ENCODE measurements around the gene KCNAB1. TPM values are rescaled to one million over a fixed set of nuclear protein-coding genes. Genes with fewer than 3 reads are reported as not detected.

The KCNAB1 gene
- total RNA-seq, 1 donor from 2014 or later, result 0.79 TPM

DNA sequence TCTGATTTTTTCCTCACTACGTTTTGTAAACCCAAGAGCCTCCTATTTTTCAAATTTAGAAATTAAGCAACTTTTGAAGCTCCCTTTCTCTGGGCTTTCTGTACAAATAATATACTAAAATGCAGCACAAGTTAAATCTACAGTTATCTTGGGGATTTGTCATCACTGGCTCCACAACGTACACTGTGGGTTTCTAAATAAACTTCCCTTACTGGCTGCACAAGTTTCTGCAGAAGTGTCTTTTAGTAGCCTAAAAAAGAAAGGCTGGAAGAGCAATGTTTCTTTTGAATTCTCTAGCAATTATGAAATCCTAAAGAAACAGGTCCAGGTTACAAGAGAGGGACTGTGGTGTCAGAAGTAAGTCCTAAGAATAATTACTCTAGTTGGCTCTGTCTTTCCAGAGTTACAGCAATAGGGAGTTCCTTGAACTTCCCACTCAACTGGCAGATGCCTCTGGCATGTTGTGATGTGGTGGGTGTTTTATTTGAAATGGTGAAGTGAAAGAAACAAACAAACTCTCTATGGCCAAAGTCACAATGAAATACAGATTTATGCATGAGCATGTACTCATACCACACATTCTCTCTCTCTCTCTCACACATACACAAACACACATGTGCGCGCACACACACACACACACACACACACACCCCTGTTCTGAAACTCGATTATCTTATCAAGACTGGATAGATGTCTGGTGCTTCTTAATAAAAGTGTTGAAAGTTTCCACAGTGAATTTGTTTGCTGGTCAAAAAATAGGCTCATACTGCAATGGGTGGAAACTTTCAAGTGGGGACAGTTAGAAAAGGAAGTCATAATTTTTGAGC lies 236.4 kb downstream of the KCNAB1 start:
- TF ChIP-seq, protein P1, sequence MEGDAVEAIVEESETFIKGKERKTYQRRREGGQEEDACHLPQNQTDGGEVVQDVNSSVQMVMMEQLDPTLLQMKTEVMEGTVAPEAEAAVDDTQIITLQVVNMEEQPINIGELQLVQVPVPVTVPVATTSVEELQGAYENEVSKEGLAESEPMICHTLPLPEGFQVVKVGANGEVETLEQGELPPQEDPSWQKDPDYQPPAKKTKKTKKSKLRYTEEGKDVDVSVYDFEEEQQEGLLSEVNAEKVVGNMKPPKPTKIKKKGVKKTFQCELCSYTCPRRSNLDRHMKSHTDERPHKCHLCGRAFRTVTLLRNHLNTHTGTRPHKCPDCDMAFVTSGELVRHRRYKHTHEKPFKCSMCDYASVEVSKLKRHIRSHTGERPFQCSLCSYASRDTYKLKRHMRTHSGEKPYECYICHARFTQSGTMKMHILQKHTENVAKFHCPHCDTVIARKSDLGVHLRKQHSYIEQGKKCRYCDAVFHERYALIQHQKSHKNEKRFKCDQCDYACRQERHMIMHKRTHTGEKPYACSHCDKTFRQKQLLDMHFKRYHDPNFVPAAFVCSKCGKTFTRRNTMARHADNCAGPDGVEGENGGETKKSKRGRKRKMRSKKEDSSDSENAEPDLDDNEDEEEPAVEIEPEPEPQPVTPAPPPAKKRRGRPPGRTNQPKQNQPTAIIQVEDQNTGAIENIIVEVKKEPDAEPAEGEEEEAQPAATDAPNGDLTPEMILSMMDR (conservative IDR thresholded peaks at IDR 0.05), result no peak
- no peak overlapping the region for H3K4me3 Mint-ChIP-seq
- no peak for DNase-seq (ENCODE audit: low read depth, low spot score)
- no peaks in the 10 kb centered on the region for H3K27me3 Mint-ChIP-seq (ENCODE audit: low read depth)
- no peaks in the 10 kb centered on the region for H3K9me3 Mint-ChIP-seq
- H3K4me1 Mint-ChIP-seq, result no peaks in the 10 kb centered on the region
- H3K36me3 Mint-ChIP-seq (ENCODE audit: low read depth), result no peaks in the 10 kb centered on the region
- no peak overlapping the region for H3K27ac Mint-ChIP-seq (ENCODE audit: unreplicated experiment)

DNA sequence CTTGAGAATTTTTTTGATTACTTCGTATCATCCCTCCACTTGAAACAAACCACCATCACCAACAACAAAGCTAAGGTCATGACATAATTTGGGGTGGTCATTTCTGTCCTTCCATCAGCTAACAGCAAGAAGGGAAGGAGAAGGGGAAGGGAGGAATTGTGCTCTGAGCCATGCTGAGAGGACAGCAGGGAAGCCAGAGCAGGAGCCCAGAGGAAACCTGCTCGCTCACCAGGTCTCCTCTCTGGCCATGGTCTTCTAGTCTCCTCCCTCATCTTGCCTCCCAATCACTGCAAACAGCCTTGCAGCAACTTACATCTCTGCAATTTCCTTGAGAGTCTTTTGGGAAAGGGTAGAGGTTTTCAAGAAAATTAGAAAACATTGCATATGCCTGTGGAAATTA lies 237.9 kb downstream of the KCNAB1 start:
- Mint-ChIP-seq H3K27ac (ENCODE audit: unreplicated experiment) (no peak overlapping the region), H3K4me1 (no peaks in the 10 kb centered on the region), H3K27me3 (ENCODE audit: low read depth) (no peaks in the 10 kb centered on the region), H3K36me3 (ENCODE audit: low read depth) (no peaks in the 10 kb centered on the region), H3K4me3 (no peak overlapping the region), H3K9me3 (no peaks in the 10 kb centered on the region)
- no peak for DNase-seq (ENCODE audit: low read depth, low spot score)
- TF ChIP-seq, protein P1 (conservative IDR thresholded peaks at IDR 0.05), result no peak

DNA sequence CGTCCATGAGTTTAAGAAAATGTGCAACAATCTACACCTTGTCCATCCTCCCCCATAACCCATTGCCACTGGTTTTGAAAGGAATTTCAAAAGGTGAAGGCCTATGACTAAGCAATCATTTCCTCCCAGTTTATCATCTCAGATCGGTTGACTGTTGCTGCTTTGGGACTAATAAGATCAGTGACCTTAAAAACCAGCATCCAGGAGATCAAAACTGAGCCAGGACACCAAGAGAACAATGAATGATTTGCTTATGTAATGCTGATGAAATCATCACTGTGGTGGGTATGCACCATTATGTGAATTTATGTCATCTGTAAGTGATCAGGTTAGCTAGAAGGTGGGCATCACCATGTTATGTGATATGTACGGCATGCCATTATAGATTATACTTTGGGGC lies 239.0 kb downstream of the KCNAB1 start:
- Mint-ChIP-seq H3K4me1 (no peaks in the 10 kb centered on the region), H3K27ac (ENCODE audit: unreplicated experiment) (no peak overlapping the region), H3K27me3 (ENCODE audit: low read depth) (no peaks in the 10 kb centered on the region), H3K4me3 (no peak overlapping the region), H3K9me3 (no peaks in the 10 kb centered on the region), H3K36me3 (ENCODE audit: low read depth) (no peaks in the 10 kb centered on the region)
- TF ChIP-seq, protein P1 (conservative IDR thresholded peaks at IDR 0.05), result no peak
- DNase-seq (ENCODE audit: low read depth, low spot score), result no peak

DNA sequence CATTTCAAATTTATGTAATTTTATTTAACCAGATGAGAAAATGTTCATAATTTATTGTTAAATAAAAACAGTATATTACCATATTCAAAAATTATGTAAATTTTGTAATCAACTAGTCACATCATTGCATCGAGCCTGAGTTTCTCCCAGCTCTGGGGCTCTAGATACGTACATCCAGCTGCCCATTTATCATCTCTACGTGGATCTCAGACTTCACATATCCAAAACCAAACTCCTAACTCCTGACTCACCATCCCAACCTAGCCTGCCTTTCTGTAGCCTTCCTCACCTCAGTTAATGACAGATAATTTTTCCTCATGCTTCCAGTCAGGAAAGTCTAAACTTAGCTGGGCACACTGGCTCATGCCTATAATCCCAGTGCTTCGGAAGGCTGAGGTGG lies 239.7 kb downstream of the KCNAB1 start:
- no peak for DNase-seq (ENCODE audit: low read depth, low spot score)
- Mint-ChIP-seq H3K36me3 (ENCODE audit: low read depth) (no peaks in the 10 kb centered on the region), H3K27ac (ENCODE audit: unreplicated experiment) (no peak overlapping the region), H3K4me3 (no peak overlapping the region), H3K9me3 (no peaks in the 10 kb centered on the region), H3K4me1 (no peaks in the 10 kb centered on the region), H3K27me3 (ENCODE audit: low read depth) (no peaks in the 10 kb centered on the region)
- TF ChIP-seq, protein P1 (conservative IDR thresholded peaks at IDR 0.05), result no peak

DNA sequence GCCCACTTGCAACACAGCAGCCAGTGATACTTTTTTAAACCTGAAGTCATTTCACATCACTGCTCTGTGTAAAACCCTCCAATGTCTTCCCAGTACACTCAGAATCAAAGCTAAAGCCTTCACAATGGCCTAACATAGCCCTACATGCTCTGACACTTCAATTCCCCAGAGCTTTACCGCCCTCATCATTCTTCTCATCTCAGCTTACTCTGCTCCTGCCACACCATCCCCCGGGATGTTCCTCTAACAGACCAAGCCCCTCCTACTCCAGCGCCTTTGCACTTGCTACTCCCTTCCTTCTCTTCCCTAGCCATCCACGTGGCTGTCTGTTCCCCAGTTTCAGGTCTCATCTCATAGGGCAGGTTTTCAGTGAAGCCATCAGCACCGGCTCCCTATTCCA lies 240.6 kb downstream of the KCNAB1 start:
- TF ChIP-seq, protein P1 (conservative IDR thresholded peaks at IDR 0.05), result no peak

More for the DNA sequence above, 240.6 kb downstream of the KCNAB1 start:
- H3K4me1 Mint-ChIP-seq, result no peaks in the 10 kb centered on the region
- no peaks in the 10 kb centered on the region for H3K27me3 Mint-ChIP-seq (ENCODE audit: low read depth)
- no peak overlapping the region for H3K4me3 Mint-ChIP-seq
- DNase-seq (ENCODE audit: low read depth, low spot score), result no peak
- H3K27ac Mint-ChIP-seq (ENCODE audit: unreplicated experiment), result no peak overlapping the region
- no peaks in the 10 kb centered on the region for H3K36me3 Mint-ChIP-seq (ENCODE audit: low read depth)
- no peaks in the 10 kb centered on the region for H3K9me3 Mint-ChIP-seq

Data from neural crest cell (in vitro differentiated cells).